CD4-positive, alpha-beta T cell treated with Interleukin-17A for 1 hour (primary cell): Measurements from ENCODE around the gene FN3K.
A peak's percentile ranks its signal among the peaks of the same experiment; 100 is the strongest.

Source experiments
- DNase-seq: peaks from one replicate; pipeline ENCODE4 v3.0.0-alpha.2; 2020

The FN3K gene

DNA sequence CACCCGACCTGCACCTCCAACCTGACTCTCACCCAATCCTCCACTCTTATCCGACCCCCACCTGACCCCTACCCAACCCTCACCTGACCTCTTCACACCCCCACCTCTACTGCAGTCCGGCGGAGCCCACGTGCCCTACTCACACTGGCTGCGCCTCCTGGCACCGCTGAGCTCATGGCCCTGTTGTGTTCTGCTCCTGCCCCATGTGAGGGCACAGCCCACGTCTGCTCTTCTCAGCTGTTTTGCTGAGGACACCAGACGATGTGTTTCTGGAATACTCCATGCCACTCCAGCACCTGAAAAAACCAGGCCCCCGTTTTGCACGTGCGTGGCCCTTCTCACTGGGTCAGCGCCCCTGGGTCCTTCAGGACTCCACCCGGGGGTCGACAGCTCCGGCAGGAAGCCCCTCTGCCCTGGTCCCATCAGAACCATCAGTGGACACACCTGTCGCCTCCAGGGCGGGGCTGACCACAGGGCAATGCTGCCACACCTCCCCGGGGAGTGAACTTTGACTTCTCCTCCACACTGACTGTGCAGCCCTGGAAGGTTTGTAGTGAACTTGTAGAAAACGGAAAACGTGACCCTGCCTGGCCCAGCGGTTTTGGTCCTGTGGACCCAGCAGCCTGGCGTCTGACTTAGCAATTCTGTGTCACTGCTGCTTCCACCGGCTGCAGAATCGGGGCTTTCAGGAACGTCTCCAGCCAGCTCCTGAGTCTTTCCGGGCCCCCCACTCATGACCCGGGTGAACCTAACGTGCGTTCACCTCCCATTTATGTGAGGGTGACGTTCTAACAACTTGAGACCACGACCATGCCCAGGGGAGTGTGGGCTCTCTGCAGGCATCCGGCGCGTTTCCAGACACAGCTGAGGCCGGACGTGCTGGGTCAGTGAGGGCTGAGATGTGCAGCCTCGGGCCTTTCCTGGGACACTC, 31.2 kb upstream of the FN3K start:
- no peak for DNase-seq

DNA sequence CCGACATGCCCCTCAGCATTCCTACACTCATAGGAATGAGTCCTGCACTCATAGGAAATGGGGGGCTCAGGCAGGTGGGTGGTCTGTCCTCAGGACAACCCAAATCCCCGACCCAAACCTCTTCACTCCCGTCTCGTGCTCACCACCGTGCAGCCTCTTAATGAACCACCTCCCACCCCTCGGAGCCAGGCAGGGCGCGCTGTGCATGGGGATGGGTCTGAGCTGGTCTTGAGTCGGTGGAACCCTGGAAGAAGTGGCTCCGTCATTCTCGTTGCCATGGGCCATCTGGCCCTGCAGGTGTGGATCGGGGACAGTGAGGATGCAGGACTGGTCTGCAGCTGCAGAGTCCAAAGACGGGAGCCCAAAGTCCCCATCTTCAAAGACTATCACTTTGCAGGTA, 30.5 kb upstream of the FN3K start:
- DNase-seq, result no peak

DNA sequence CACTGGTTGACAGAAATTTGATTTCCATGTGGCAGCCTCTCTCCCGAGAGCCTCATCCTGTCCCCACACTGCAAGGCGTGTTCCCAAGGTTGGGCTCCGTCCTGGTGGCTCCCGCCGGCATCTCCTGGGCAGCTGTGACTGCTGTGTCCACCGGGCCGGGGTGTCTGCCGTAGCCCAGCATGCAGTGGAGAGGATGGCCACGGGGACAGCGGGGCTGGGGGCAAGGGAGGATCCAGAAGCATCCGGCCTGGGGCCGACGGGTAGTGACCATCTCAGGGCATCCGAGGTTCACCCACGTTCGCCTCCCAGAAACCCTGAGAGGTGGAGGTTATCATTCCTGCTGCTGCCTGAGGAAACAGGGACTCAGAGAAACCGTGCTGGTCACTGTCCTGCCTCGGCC, 29.7 kb upstream of the FN3K start:
- no peak for DNase-seq

DNA sequence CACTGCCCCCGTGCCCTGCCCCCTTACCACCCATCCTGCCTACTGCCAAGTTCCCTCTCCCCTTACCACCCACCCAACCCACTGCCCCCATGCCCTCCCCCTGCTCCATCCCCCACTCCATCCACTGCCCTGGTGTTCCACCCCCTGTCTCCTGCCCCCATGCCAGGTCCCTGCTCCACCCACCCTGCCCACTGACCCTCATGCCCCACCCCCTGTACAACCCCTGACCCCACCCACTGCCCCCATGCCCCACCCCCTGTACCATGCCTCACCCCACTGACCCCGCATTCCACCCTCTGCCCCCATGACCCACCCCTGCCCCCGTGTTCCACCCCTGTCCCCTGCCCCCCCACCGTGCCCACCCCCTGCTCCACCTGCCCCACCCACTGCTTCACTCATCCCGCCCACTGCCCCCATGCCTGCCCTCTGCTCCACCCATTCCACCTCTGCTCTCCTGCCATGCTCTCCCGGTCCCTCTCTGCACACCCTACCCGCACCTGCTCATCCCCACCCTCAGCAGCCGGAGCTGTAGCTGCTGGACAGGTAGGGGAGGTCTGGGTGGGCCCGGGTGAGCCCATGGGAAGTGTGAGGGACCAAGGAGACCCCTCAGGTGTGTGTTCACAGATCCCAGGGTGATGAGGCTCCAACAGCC, 26.3 kb upstream of the FN3K start:
- DNase-seq, result no peak

DNA sequence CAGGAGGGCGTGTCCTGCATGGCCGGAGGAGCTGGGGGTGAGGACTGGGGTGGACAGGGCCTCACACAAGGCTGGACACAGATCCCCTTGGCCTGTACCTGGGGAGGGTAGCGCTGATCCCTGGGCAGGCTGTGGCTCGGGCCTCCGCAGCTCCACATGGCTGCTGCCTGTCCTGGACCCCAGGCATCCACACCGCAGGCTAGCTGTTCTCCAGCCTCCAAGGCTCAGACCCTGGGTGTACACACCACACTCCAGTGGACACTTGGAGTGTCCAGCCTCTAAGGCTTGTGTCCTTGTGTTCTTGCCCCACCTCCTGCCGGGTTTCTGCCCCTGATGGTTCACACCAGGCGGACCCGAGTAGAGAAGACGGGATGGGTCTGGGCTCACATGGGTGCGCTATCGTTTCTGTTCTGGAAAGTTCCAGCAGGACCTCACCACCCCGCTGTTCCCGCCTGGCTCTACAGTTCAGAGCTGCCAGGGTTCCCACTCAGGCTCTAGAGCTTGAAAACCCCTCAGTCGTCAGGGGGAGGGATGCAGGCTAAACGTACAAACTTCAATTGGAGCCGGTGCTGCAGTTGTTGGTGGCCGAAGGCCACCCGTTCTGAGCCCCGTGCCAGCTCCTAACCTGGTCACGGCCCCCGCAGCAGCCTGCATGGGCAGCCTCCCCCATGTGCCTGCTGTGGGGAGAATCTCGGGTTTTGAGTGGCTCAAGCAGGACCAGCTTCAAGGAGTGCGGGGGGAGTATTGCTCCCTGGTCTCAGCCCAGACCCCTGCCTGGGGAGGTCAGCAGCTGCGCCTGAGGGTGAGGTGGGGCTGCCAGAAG, 25.5 kb upstream of the FN3K start:
- no peak for DNase-seq

DNA sequence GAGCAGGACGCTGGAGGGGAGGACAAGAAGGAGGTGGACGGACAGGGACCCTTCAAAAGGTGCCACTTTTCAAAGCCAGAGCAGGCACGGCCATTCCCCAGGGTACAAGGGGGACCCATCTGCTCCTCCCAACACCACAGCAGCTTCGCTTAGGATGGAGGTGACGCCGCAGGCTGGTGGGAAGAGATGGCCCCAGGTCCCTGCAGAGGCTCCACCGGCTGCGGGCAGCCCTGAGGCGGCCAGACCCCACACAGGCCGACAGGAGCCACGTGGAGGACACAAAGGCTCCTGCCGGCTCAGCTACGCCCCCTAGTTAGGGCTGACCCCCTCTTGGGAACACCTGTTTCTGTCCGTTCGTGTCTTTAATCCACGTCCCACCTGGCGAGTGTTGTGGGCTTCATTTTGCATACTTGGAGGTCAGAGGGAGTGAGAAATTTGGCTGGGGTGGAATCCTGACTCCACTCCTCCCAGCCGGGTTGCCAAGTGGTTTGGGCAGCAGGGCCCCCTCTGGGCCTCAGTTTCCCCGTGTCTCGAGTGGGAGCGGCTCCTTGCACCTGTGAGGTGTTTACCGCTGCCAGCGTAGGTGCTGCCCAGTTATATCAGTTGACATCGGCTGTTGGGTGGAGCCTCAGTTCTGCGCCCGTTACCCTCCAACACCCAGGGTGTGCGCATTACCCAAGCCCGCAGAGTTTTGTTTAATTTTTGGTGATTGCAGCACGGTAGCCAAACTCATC, 24.7 kb upstream of the FN3K start:
- DNase-seq, result no peak

DNA sequence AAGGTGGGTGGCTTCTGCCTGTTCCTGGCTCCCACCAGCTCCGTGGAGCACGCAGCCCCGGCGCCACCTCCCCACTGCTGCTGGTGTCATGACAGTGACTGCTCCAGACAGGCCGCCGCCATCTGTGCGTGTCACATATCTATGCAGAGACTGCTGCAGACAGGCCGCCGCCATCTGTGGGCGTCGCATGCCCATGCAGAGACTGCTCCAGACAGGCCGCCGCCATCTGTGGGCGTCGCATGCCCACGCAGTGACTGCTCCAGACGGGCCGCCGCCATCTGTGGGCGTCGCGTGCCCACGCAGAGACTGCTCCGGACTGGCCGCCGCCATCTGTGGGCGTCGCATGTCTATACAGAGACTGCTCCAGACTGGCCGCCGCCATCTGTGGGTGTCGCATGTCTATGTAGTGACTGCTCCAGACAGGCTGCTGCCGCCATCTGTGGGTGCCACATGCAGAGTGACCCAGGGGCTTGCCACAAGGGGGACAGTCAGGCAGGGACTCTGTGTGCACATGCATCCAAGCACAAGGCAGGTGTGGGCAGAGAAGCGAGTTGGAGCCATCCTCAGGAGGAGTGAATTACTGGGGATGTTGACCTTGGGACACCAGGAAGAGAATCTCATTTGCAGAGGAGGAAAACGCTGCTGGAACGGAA, 22.2 kb upstream of the FN3K start:
- no peak for DNase-seq

DNA sequence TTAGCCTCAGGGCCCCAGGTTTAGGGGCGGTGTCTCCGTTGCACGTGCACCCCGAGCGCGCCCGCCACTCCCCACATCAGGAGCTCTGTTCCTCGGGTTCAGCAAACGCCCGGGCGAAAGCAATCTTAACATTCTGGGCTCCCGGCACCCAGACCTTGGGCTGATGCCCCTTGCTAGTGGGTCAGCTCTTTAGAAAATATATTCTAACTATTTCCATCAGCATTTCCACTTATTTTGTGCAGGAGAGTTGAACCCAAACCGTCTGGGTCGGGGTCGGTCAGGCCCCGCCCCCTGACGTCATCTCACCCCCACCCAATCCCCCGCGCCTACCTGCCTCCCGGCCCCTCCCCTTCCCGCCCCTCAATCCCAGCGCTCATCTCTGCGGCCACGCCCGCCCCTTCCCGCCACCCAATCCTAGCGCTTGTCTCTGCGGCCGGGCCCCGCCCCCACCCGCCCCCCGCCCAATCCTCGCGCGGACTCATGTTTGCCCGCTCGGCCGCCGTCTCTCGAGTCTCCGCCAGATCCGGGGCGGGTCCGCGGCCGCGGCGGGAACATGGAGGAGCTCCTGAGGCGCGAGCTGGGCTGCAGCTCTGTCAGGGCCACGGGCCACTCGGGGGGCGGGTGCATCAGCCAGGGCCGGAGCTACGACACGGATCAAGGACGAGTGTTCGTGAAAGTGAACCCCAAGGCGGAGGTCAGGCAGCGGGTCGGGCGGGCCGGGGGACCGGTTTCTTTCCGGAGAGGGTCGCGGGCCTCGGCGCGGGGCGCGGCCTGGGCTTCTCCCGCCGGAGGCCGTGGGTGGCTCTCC, 19.0 kb upstream of the FN3K start, which contains the start of gene FN3KRP:
TSS of gene FN3KRP (plus strand) at position 504 of the 808 bp plus-strand sequence. CDS start at position 554, 50 bp downstream.
- DNase-seq, result peak; percentile 95

DNA sequence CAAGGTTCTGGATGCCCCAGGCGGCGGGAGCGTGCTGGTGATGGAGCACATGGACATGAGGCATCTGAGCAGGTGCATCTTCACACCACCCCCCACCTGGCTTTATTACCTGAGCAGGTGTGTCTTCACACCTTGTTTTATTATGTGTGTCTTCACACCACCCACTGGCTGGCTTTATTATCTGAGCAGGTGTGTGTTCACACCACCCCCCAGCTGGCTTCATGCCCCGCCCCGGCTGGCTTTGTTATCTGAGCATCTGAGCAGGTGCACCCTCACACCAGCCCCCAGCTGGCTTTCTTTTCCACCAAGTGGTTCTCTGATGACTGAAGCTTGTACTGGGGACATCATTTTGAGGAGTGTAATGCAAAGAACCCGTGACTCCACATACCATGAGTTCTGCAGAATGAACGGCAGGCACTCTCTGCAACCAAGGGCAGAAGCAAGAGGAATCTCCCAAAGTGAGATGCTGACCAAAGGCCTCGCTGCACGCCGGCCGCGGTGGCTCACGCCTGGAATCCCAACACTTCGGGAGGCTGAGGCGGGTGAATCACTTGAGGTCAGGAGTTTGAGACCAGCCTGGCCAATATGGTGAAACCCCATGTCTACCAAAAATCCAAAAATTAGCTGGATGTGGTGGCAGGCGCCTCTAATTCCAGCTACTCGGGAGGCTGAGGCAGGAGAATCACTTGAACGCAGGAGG, 16.3 kb upstream of the FN3K start:
- no peak for DNase-seq

DNA sequence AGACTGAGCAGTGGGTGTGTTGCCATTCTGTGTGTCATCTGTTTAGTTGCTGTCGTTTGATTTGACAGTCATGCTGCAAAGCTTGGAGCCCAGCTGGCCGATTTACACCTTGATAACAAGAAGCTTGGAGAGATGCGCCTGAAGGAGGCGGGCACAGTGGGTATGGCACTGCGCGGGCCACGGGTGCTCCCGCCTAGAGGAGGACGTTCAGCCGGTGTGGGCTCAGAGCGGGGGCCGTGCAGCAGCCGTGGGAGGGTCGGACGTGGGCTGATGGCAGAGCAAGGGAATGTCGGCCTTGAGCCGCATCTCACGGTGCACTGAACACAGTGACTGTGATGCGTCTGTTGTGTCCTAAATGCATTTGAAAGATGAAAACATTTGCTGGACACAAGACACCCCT, 15.2 kb upstream of the FN3K start:
- DNase-seq, result no peak

DNA sequence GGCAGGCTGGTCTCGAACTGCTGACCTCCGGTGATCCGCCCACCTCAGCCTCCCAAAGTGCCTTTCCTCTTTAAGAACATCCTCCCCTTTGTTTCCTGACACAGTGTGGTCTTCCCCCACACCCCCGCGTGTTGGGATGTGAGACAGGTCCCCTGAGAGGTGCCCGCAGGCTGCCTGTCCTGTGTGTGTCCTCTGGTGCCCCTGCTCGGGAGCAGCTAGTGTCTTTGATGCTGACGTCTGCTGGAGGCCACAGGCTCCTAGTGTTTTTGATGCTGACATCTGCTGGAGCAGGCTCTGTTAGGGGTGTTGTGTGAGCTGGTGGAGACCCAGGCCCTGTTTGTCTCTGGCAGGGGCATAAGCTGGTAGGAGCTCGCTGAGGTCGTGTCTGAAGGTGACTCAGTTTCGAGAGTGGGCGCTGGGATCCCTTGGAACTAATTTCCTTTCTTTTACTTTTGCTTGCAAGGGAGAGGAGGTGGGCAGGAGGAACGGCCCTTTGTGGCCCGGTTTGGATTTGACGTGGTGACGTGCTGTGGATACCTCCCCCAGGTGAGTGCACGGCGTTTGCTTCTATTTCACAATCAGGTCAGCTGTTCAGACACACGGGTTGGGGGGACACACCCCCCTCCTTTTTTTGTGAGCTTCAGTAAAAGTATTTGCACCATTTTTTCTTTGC, 12.9 kb upstream of the FN3K start:
- no peak for DNase-seq

DNA sequence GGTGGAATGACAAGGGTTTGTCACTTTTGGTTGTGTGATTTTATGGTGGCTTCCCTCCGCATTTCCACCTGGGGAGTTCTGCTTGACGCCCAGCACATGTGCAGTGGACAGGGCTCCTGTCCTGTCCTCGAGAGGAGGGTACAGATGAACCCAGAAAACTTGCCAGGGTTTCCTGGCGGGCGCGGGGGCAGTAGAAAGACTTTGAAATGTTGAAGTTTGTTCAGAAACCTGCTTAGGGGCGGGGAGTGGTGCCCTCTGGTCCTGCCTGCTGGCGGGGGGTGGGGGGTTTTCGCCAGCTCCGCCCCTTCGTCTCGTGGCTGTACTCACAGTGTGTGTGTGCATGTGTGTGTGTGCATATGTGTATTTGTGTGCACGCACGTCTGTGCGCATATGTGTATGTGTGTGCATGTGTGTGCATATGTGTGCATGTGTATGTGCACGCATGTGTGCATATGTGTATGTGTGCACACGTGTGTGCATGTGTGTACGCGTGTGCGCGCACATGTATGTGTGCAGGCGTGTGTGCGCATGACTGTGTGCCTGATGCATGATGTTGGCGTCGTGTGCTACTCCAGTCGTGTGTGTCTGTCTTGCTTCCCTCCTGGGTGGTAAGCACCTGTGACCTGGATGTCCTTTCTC, 12.1 kb upstream of the FN3K start:
- no peak for DNase-seq

DNA sequence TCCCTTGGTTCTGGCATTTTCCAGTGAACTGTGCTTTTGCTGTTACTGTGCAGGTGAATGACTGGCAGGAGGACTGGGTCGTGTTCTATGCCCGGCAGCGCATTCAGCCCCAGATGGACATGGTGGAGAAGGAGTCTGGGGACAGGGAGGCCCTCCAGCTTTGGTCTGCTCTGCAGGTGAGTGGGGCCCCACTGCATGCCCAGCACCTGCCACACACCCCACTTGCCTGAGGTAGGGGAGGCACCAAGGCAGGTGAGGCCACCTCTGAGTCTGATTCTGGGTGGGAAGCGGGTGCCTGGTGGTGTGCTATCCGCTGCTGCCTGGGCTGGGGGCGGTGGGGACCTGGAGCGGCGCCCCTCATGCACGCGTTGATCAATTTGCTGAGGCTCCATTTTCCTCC, 9.0 kb upstream of the FN3K start:
- DNase-seq, result no peak

DNA sequence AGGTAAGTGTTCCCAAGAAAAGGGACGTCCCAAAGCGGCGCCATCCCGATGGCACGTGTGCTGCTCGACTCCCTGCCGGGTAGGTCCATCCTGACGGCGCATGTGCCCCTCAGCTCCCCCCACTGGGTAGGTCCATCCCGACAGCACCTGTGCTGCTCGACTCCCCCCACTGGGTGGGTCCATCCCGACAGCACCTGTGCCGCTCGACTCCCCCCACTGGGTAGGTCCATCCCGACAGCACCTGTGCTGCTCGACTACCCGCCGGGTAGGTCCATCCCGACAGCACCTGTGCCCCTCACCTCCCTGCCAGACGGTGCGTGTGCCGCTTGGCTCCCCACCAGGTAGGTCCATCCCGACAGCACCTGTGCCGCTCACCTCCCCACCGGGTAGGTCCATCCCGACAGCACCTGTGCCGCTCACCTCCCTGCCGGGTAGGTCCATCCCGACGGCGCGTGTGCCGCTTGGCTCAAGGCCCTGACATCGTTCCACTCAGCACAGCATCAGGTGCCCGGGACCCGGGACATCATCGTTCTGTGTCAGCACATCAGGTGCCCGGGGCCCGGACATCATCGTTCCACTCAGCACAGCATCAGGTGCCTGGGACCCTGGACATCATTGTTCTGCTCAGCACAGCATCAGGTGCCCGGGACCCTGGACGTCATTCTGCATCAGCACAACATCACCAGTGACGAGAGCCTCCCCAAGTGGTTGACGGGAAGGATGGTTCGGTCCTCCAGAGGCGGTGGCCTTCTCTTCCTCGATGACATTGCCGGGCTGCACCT, 5.7 kb upstream of the FN3K start:
- no peak for DNase-seq

DNA sequence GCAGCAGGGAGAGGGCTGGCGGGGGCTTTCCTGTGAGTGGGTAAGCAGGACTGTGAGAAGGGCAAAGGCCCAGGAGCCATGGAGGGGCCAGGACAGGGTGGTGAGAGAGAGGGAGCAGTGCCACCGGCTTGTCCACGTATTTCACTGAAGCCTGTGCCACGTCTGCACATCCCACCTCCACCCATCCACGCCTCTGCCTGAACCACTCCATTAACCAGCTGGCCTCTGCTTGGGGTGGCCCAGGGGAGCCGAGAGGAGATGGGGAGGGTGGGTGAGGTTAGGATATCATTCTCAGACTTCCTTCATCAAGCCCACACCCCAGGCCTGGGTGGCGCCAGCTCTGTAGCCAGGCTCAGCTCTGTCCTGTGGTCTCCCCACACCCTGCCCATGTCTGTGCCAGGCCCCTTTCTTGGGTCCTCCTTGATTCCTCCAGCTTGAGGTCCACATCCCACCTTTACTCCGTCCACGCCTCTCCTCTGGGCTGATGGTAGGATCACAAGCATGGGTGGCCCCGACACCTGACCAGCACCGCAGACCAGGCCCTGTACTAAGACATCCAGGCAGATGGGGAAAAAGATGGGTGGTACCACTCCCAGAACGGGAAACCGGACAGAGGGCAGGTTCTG, 3.2 kb upstream of the FN3K start:
- no peak for DNase-seq

DNA sequence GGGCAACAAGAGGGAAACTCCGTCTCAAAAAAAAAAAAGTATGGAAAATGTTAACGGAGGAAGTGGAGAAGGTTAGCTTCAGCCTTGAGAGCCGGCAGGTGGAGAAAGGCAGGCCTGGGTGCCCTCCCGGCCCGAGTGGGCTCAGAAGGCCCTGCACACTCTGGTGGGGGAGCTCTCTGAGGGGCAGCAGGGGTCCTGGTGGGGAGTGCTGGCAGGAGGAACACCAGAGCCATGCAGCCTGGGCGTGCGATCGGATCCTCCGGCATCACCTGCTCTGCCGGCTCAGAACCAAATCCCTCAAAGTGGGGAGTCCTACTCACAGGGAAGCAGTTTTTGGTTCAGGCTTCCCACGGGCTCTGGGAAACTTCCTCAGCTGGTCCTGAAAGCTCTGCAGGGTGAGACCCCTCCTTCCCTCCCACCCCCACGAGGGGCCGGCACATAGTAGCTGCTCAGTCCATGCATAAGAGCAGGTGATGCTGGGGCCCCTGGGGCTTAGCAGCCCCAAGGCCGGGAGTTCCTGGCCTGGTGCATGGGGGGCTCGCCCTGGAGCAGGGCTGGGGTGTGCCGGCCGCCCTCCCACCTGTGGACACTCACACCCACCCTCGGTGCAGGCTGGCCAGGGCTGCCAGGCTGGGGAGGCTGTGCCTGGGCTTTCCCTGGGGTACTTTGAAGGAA, 1.2 kb downstream of the FN3K start:
- DNase-seq, result no peak
